ENCODE measurements around the gene CARHSP1.

GRCh38 chr16:8828541-8829165 lies 40.2 kb downstream of the CARHSP1 start:
- TF ChIP-seq, protein P1, sequence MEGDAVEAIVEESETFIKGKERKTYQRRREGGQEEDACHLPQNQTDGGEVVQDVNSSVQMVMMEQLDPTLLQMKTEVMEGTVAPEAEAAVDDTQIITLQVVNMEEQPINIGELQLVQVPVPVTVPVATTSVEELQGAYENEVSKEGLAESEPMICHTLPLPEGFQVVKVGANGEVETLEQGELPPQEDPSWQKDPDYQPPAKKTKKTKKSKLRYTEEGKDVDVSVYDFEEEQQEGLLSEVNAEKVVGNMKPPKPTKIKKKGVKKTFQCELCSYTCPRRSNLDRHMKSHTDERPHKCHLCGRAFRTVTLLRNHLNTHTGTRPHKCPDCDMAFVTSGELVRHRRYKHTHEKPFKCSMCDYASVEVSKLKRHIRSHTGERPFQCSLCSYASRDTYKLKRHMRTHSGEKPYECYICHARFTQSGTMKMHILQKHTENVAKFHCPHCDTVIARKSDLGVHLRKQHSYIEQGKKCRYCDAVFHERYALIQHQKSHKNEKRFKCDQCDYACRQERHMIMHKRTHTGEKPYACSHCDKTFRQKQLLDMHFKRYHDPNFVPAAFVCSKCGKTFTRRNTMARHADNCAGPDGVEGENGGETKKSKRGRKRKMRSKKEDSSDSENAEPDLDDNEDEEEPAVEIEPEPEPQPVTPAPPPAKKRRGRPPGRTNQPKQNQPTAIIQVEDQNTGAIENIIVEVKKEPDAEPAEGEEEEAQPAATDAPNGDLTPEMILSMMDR (IDR thresholded peaks at IDR 0.05): no peak
- no peak for TF ChIP-seq POLR2A (IDR thresholded peaks at IDR 0.05)

All from uterus (tissue), 2 donors.